H9 (cell line): ENCODE results near the gene METTL26. TPM values are rescaled to one million over a fixed set of nuclear protein-coding genes. Genes with fewer than 3 reads are reported as not detected.

ENCODE experiments used
- DNase-seq: peaks from one replicate; pipeline ENCODE4 v3.0.0-alpha.2; 2017
- H2AFZ ChIP-seq: one replicate; pipeline ENCODE4 v1.6.1; 2013; ENCODE audit warnings: mild to moderate bottlenecking, low read length, control low read depth, moderate library complexity
- H2AK5ac ChIP-seq: 2 replicates; pipeline ENCODE4 v1.6.1; 2013; ENCODE audit warnings: low read length, control low read depth, mixed read lengths; ENCODE audit not compliant: insufficient read length
- H2BK120ac ChIP-seq: one replicate; pipeline ENCODE4 v1.6.1; 2013; ENCODE audit warnings: low read depth, mild to moderate bottlenecking, low read length, control low read depth, inconsistent platforms; ENCODE audit not compliant: poor library complexity, severe bottlenecking
- H2BK12ac ChIP-seq: 2 replicates; pipeline ENCODE4 v1.6.1; 2013; ENCODE audit warnings: low read length, control low read depth, mixed read lengths, low read depth; ENCODE audit not compliant: insufficient read length
- H2BK15ac ChIP-seq: 2 replicates; pipeline ENCODE4 v1.6.1; 2013; ENCODE audit warnings: low read depth, low read length, control low read depth
- H2BK20ac ChIP-seq: one replicate; pipeline ENCODE4 v1.6.1; 2013; ENCODE audit warnings: low read depth, mild to moderate bottlenecking, low read length, control low read depth, inconsistent platforms; ENCODE audit not compliant: poor library complexity, severe bottlenecking
- H2BK5ac ChIP-seq: 2 replicates; pipeline ENCODE4 v1.6.1; 2013; ENCODE audit warnings: low read length, control low read depth, mixed read lengths; ENCODE audit not compliant: insufficient read length
- H3K14ac ChIP-seq: 2 replicates; pipeline ENCODE4 v1.6.1; 2013; ENCODE audit warnings: low read length, control low read depth; ENCODE audit not compliant: insufficient read depth
- H3K18ac ChIP-seq: 2 replicates; pipeline ENCODE4 v1.6.1; 2013; ENCODE audit warnings: low read depth, mild to moderate bottlenecking, mixed read lengths, low read length, control low read depth; ENCODE audit not compliant: insufficient read length
- H3K23ac ChIP-seq: 2 replicates; pipeline ENCODE4 v1.6.1; 2013; ENCODE audit warnings: low read length, control low read depth, mixed read lengths, low read depth; ENCODE audit not compliant: insufficient read length
- H3K23me2 ChIP-seq: 2 replicates; pipeline ENCODE4 v1.6.1; 2013; ENCODE audit warnings: low read depth, mild to moderate bottlenecking, mixed read lengths, low read length, control low read depth; ENCODE audit not compliant: insufficient read length, poor library complexity, severe bottlenecking
- H3K27ac ChIP-seq: 2 replicates; pipeline ENCODE4 v1.5.1; 2013; ENCODE audit warnings: low read length, control low read depth, mixed read lengths, low read depth; ENCODE audit not compliant: insufficient read length
- H3K27me3 ChIP-seq: 2 replicates; pipeline ENCODE4 v1.6.1; 2013; ENCODE audit warnings: low read length, control low read depth, inconsistent platforms; ENCODE audit not compliant: insufficient read depth
- H3K4ac ChIP-seq: 2 replicates; pipeline ENCODE4 v1.6.1; 2013; ENCODE audit warnings: low read depth, mild to moderate bottlenecking, control low read depth, inconsistent platforms, low read length, moderate library complexity
- H3K4me1 ChIP-seq: 2 replicates; pipeline ENCODE4 v1.6.1; 2013; ENCODE audit warnings: low read length, control low read depth, inconsistent platforms; ENCODE audit not compliant: insufficient read depth
- H3K4me2 ChIP-seq: 2 replicates; pipeline ENCODE4 v1.6.1; 2013; ENCODE audit warnings: low read length, control low read depth, mixed read lengths; ENCODE audit not compliant: insufficient read length, insufficient read depth
- H3K56ac ChIP-seq: 2 replicates; pipeline ENCODE4 v1.6.1; 2013; ENCODE audit warnings: low read depth, mild to moderate bottlenecking, mixed read lengths, low read length, control low read depth; ENCODE audit not compliant: insufficient read length
- H3K79me1 ChIP-seq: 2 replicates; pipeline ENCODE4 v1.6.1; 2013; ENCODE audit warnings: low read depth, mild to moderate bottlenecking, moderate library complexity, low read length, control low read depth, inconsistent platforms; ENCODE audit not compliant: insufficient read depth, poor library complexity, severe bottlenecking
- H3K79me2 ChIP-seq: 2 replicates; pipeline ENCODE4 v1.6.1; 2013; ENCODE audit warnings: low read length, control low read depth, inconsistent platforms; ENCODE audit not compliant: insufficient read depth
- H3K9ac ChIP-seq: 2 replicates; pipeline ENCODE4 v1.6.1; 2013; ENCODE audit warnings: low read length, control low read depth, mixed read lengths; ENCODE audit not compliant: insufficient read length; ENCODE audit errors: extremely low read depth
- H3K9me3 ChIP-seq: one replicate; pipeline ENCODE4 v1.6.1; 2013; ENCODE audit warnings: low read depth, low read length, inconsistent platforms; ENCODE audit not compliant: control insufficient read depth
- H3T11ph ChIP-seq: one replicate; pipeline ENCODE4 v1.6.1; 2013; ENCODE audit warnings: mild to moderate bottlenecking, low read length, control low read depth, inconsistent platforms
- H4K20me1 ChIP-seq: one replicate; pipeline ENCODE4 v1.6.1; 2013; ENCODE audit not compliant: control insufficient read depth, insufficient read length, insufficient read depth
- H4K5ac ChIP-seq: 2 replicates; pipeline ENCODE4 v1.6.1; 2013; ENCODE audit warnings: low read depth, mild to moderate bottlenecking, mixed read lengths, low read length, control low read depth; ENCODE audit not compliant: insufficient read length
- H4K8ac ChIP-seq: replicated peaks from 2 replicates; pipeline ENCODE4 v1.6.1; 2013; ENCODE audit warnings: low read length, control low read depth, mixed read lengths, low read depth; ENCODE audit not compliant: insufficient read length
- H4K91ac ChIP-seq: 2 replicates; pipeline ENCODE4 v1.6.1; 2013; ENCODE audit warnings: low read depth, mild to moderate bottlenecking, moderate library complexity, mixed read lengths, low read length, control low read depth; ENCODE audit not compliant: insufficient read length
- H3K27ac Mint-ChIP-seq, 3 experiments: 2 replicates in 2 of 3; 3 replicates in 1 of 3; pipeline ENCODE4 v1.8.0; 2020 to 2021; ENCODE audit warnings: mixed read lengths in 3 of 3, mild to moderate bottlenecking in 1 of 3, moderate library complexity in 1 of 3
- H3K27me3 Mint-ChIP-seq: 2 replicates; pipeline ENCODE4 v1.8.0; 2021; ENCODE audit warnings: low read depth, mild to moderate bottlenecking, moderate library complexity, mixed read lengths
- H3K36me3 Mint-ChIP-seq, 3 experiments: 2 replicates in 2 of 3; 3 replicates in 1 of 3; pipeline ENCODE4 v1.8.0; 2020 to 2021; ENCODE audit warnings: low read depth in 3 of 3, mixed read lengths in 3 of 3; ENCODE audit not compliant: insufficient read depth in 1 of 3
- H3K4me1 Mint-ChIP-seq, 2 experiments: 2 replicates each; pipeline ENCODE4 v1.8.0; 2020; ENCODE audit warnings: mixed read lengths in 2 of 2
- H3K4me3 Mint-ChIP-seq, 2 experiments: 2 replicates in 1 of 2; 3 replicates in 1 of 2; pipeline ENCODE4 v1.8.0; 2020 to 2021; ENCODE audit warnings: mild to moderate bottlenecking in 2 of 2, mixed read lengths in 2 of 2, moderate library complexity in 1 of 2
- H3K9me3 Mint-ChIP-seq, 2 experiments: 2 replicates in 1 of 2; 3 replicates in 1 of 2; pipeline ENCODE4 v1.8.0; 2020; ENCODE audit warnings: mild to moderate bottlenecking in 2 of 2, mixed read lengths in 2 of 2, moderate library complexity in 1 of 2
- CTCF ChIP-seq: fragments of 200-600 bp; sonication (generic); conservative IDR thresholded peaks from 3 replicates; pipeline ENCODE4 v1.8.0; 2021; ENCODE audit warnings: antibody characterized with exemption, mild to moderate bottlenecking
- WGBS: extraction: QIAGEN DNeasy Blood & Tissue Kit; methylation state at CpG from one replicate; pipeline ENCODE4 v1.1.7; 2013; ENCODE audit warnings: missing lambda C conversion rate, low lambda C conversion rate, mixed read lengths; ENCODE audit not compliant: insufficient read length; ENCODE audit errors: extremely low coverage; 5-methylcytosine and 5-hydroxymethylcytosine counted together
- total RNA-seq: library from RNA; stranded (reverse); gene quantifications from 2 replicates; pipeline ENCODE4 v1.2.1, GENCODE V29; 2021

METTL26 gene
- total RNA-seq, 1 experiment from 2014 or later, result 108 TPM

GRCh38 chr16:637081-638018, 1.2 kb upstream of the METTL26 start:
- Histone ChIP-seq H3K79me1 (no peaks in the 10 kb centered on the region), H4K5ac (no peak overlapping the region), H2BK12ac (no peak overlapping the region), H3K56ac (no peak overlapping the region), H4K8ac (no peak overlapping the region), H3K4me2 (peak overlapping the region; percentile 50), H3K18ac (no peak overlapping the region), H3K4me1 (no peaks in the 10 kb centered on the region; the same call in 1 of the 2 replicates), H3K27me3 (no peaks in the 10 kb centered on the region), H3K27ac (no peak overlapping the region), H3K14ac (no peak overlapping the region), H4K20me1 (no peaks in the 10 kb centered on the region), H3K9me3 (no peaks in the 10 kb centered on the region), H3K9ac (no peak overlapping the region), H2AFZ (no peak overlapping the region), H3K4ac (no peak overlapping the region), H3T11ph (no peak overlapping the region), H3K23ac (no peak overlapping the region), H2BK20ac (no peak overlapping the region), H2BK120ac (no peak overlapping the region), H2BK5ac (no peak overlapping the region), H3K23me2 (peaks cover 7% of the 10 kb centered on the region), H2AK5ac (no peak overlapping the region), H4K91ac (no peak overlapping the region), H2BK15ac (no peak overlapping the region), H3K79me2 (peaks cover 2% of the 10 kb centered on the region; the same call in 1 of the 2 replicates)
- H3K36me3 Mint-ChIP-seq, result peaks cover 0 to 6% (median 1%) of the 10 kb centered on the region in 3 experiments; a peak in 4 of 7 replicates
- peak overlapping the region; percentile 82 to 96 for H3K4me3 Mint-ChIP-seq
- no peak overlapping the region; a peak in 1 of 7 replicates for H3K27ac Mint-ChIP-seq
- H3K4me1 Mint-ChIP-seq, result peaks cover 11 to 22% of the 10 kb centered on the region in 2 experiments
- peak; percentile 90 for DNase-seq
- peaks cover 3% of the 10 kb centered on the region in 2 experiments; a peak in 2 of 5 replicates for H3K9me3 Mint-ChIP-seq
- WGBS, result no CpG with 5 or more reads among the region's 53 CpGs
- peaks cover 2% of the 10 kb centered on the region; the same call in 1 of the 2 replicates for H3K27me3 Mint-ChIP-seq
- TF ChIP-seq CTCF, result no peak
